TTC549 (cell line): Measurements from ENCODE around the gene SPO11.

Experiments
- FAIRE-seq: peaks from 2 replicates; lab custom pipeline; 2012; peaks lifted over from hg19 to GRCh38; lab: Jason Lieb, UNC

SPO11 gene, protein sequence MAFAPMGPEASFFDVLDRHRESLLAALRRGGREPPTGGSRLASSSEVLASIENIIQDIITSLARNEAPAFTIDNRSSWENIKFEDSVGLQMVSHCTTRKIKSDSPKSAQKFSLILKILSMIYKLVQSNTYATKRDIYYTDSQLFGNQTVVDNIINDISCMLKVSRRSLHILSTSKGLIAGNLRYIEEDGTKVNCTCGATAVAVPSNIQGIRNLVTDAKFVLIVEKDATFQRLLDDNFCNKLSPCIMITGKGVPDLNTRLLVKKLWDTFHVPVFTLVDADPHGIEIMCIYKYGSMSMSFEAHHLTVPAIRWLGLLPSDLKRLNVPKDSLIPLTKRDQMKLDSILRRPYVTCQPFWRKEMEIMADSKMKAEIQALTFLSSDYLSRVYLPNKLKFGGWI

DNA sequence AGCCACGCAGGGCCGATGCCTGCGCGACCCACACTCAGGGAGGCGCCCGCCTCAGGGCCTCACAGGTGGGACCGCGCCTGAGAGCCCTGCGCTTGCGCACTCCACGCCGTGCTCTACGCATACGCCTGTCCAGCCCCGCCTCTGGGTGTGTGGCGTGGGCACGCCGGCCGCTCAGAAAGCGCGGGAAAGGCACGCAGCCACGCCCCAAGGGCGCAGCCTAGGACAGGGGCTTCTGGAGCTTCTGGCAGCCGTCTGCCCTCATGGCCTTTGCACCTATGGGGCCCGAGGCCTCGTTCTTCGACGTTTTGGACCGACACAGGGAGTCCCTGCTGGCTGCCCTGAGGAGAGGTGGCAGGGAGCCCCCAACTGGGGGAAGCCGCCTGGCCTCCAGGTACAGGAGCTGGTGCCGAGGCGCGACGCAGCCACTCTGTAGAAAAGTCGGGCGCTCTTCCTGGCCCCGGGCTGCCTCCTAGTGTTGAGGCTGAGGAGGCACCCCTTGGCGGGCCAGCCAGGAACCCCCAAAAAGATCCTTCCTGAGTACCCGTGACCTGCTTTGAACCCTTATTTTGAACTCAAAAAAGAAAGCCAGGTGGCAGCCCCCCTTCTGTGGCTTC, at the start of gene SPO11:
SPO11 (plus strand) TSS at position 196 of the 614 bp plus-strand sequence; CDS start at position 261, 65 bp downstream.
- FAIRE-seq = no peak

- FAIRE-seq = no peak
Measured at GRCh38 chr20:57280221-57280620, 49.4 kb upstream of the SPO11 start.

GRCh38 chr20:57281900-57282299, 47.7 kb upstream of the SPO11 start:
- FAIRE-seq = no peak

- no peak for FAIRE-seq
Measured at GRCh38 chr20:57282670-57283361, 46.8 kb upstream of the SPO11 start.

DNA sequence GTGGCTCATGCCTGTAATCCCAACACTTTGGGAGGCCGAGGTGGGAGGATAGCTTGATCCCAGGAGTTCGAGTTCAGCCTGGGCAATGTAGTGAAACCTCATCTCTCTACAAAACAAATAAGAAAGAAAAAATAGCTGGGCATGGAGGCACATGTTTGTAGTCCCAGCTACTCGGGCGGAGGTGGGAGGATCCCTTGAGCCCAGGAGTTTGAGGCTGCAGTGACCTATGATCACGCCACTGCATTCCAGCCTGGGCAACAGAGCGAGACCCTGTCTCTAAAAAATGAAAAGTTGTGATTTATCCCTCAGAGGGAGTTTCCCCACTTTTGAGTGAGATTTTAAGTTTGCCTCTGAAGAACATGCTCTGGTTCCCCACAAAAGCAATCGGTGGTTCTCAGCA, 45.7 kb upstream of the SPO11 start:
- FAIRE-seq = no peak

- no peak for FAIRE-seq
Measured at GRCh38 chr20:57287007-57287880, 42.4 kb upstream of the SPO11 start.

DNA sequence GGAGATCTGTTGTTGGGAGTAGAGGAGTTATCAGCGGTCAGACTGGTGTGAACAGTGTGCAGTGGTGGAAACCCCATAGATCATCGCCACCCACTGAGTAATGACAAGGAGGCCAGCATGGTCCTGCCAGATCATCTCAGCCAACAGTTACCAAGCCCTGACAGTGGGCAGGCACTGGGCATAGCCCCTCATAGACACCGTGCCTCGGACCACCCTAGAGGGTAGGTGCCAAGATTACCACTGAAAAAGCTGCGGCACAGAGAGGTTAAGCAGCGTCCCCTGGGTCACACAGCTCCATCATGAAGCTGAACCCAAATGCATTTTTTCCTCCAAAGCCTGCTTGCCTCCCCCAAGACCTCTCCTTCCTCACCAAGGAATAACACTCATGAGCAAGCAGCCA, 41.7 kb upstream of the SPO11 start:
- FAIRE-seq = no peak

GRCh38 chr20:57288651-57289277, 40.8 kb upstream of the SPO11 start:
- FAIRE-seq = no peak

DNA sequence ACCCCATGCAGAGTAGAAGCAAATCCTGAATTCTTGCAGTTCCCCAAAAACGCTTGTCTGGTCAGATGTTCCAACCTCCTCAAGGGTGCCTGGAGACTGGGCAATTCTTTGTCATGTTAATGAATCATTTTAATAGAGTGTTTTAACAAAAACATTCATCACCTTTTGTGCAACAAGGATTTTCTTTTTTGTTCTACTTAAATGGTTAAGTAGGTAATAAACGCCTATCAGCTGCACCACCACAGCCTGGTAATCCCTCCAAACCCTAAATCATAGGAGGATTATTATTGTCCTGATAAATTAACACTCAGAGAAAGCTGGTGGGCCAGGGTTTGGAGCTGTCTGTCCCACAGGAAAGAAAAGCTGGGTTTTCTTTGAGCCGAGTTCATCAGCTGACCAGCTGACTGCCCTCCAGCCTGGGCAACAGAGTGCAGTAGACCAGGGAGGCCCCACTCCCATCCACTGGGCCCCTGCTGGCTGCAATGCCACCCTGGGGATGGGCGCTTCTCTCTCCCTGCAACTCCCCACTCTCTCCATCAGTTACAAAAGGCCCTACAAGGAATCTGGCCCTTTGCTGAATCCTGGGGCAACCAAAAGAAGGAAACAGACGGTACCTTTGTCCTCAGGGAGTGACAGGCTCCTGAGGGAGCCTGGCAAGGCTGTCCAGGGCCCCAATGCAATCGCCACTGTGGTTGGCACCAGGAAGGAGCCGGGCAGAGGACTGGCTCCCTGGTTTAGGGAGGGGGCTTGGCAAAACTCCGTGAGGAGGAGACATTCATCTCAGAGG, 40.0 kb upstream of the SPO11 start:
- FAIRE-seq = no peak

GRCh38 chr20:57290178-57290484, 39.5 kb upstream of the SPO11 start:
- FAIRE-seq = no peak

DNA sequence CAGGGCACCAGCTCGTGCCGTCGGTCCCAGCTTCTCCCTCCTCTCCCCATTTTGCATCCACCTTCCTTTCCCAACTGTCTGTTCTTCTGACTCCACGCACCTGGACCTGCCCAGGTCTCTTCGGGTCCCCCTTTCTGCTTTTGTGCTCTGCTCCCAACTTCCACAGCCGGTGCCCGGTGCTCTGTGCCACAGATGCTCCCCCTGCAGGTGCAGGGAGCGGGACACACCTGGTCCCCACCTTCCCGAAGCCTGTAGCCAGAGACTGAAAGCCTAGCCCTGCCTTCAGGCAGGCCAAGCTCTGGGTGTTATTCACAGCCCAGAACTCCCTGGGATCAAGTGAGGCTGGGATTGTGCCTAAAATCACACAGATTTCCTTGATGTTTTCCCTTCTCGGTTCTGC, 38.6 kb upstream of the SPO11 start:
- FAIRE-seq = no peak

- FAIRE-seq = no peak
Measured at GRCh38 chr20:57291694-57292093, 37.9 kb upstream of the SPO11 start.

DNA sequence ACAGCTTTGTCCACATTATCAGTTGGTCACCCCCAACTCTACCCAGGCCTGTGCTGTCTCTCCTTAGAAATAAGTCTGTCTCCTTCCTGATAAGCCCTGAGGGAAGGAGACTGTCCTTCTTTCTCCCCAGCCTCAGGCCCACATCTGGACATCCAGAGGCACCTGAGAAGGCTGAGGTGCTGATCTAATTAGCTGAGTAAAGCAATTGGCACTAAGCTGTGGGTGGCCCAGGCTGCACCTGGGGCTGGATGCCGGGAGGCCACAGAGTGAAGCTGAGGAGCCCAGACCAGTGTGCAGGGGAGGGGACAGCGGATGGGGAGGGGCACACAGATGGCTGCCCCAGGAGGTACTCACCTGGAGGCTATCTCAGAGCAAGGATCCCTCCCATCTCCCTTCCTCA, 37.0 kb upstream of the SPO11 start:
- FAIRE-seq = no peak

DNA sequence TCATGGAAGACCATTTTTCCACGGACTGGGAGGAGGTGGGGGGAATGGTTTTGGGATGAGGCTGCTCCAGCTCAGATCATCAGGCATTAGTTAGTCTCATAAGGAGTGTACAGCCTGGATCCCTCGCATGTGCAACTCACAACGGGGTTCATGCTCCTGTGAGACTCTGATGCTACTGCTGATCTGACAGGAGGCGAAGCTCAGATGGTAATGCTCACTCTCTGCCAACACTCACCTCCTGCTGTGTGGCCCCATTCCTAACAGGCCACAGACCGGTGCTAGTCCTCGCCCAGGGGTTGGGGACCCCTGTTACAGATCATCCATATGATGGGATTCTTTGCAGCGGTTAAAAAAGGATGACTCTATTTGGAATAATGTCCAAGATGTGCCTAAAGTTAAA, 35.6 kb upstream of the SPO11 start:
- no peak for FAIRE-seq

GRCh38 chr20:57294550-57294949, 35.1 kb upstream of the SPO11 start:
- FAIRE-seq = no peak

DNA sequence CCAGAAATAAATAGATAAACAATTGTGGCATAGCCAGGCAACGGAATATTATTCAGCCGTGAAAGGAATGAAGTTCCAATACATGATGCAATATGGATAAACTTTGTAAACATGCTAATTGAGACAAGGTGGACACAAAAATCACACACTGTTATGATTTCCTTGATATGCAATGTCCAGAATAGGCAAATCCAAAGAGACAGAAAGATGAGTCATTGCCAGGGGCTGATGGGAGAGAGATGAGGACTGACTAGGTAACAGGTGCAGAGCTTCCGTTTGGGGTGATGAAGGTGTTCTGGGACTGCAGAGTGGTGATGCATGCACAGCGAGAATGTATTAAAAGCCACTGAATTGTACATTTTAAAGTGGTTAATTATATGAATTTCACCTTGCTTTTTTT, 31.1 kb upstream of the SPO11 start:
- FAIRE-seq = no peak

GRCh38 chr20:57301026-57301425, 28.6 kb upstream of the SPO11 start:
- FAIRE-seq = no peak

GRCh38 chr20:57306747-57307146, 22.9 kb upstream of the SPO11 start:
- no peak for FAIRE-seq

DNA sequence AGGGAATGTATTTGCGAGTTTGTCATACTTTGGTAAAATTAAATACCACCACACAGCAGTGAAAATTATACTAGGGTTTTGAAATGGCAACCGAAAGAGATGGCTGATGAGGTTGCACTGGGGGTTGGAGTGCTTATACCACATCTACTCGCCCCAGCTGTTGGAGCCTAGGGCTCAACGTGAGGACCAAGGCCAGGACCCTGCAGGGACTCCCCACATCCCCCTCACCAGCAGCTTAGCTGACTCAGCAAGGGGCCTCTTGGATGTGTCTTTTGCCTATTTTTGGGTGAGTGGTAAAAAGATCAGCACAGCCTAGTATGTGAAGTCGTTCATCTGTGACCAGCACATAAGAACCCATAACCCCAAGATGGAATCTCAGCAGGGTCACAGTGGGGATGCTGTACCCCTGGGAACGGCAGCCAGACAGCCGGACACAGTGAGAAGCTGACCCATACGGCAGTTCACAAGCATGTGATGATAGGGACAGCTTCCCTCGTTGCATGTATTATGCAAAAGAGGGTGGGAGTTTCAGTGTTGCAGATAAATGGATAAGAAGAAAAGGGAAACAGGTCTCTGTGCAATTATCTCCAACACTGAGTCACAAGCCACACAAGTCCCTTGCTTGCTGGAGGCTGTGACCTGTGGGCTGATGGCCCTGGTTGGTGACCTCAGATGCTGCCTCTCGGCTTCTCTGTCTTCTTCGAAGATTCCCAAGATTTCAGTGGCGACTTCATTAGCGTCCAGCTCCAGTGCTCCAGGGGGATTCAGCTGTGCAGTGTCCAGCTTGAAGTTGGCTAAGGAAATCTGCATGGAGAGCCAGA, 20.9 kb upstream of the SPO11 start:
- FAIRE-seq = no peak

DNA sequence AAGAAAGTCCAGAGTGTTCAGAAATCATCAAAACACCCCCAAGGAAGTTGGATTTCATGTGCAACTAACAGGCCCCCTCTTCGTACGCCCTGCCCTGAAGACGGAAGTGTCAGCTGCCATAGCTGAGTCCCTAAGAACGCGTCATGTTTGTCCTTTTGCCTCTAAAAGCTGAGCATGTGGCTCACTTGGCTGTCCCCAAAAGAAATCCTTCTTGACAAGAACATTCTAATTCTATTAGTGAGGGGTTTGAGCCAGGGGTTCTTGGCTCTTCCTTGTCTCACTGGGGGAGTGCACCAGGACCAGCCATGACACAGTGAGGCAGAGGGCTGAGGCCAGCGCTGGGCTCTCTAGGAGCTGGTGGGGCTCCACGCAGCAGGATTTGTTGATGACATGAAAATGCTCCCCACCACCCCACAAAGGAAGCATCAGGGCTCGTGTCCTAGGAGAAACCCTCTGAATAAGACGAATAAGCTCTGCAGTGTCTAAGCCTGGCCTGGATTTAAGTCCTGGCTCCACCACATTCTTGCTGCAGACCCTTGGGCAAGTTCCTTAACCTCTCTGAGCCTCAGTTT, 20.0 kb upstream of the SPO11 start:
- FAIRE-seq = no peak
